HG03558 (cell line): ENCODE results near the gene CERCAM.

Experiments used
- ATAC-seq: cut with Tn5 transposase; IDR thresholded peaks from one replicate; pipeline ENCODE4 v1.9.1; 2021; ENCODE audit warnings: moderate number of reproducible peaks; ENCODE audit not compliant: unreplicated experiment; ENCODE audit errors: extremely low read depth

Gene CERCAM, protein sequence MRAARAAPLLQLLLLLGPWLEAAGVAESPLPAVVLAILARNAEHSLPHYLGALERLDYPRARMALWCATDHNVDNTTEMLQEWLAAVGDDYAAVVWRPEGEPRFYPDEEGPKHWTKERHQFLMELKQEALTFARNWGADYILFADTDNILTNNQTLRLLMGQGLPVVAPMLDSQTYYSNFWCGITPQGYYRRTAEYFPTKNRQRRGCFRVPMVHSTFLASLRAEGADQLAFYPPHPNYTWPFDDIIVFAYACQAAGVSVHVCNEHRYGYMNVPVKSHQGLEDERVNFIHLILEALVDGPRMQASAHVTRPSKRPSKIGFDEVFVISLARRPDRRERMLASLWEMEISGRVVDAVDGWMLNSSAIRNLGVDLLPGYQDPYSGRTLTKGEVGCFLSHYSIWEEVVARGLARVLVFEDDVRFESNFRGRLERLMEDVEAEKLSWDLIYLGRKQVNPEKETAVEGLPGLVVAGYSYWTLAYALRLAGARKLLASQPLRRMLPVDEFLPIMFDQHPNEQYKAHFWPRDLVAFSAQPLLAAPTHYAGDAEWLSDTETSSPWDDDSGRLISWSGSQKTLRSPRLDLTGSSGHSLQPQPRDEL

DNA sequence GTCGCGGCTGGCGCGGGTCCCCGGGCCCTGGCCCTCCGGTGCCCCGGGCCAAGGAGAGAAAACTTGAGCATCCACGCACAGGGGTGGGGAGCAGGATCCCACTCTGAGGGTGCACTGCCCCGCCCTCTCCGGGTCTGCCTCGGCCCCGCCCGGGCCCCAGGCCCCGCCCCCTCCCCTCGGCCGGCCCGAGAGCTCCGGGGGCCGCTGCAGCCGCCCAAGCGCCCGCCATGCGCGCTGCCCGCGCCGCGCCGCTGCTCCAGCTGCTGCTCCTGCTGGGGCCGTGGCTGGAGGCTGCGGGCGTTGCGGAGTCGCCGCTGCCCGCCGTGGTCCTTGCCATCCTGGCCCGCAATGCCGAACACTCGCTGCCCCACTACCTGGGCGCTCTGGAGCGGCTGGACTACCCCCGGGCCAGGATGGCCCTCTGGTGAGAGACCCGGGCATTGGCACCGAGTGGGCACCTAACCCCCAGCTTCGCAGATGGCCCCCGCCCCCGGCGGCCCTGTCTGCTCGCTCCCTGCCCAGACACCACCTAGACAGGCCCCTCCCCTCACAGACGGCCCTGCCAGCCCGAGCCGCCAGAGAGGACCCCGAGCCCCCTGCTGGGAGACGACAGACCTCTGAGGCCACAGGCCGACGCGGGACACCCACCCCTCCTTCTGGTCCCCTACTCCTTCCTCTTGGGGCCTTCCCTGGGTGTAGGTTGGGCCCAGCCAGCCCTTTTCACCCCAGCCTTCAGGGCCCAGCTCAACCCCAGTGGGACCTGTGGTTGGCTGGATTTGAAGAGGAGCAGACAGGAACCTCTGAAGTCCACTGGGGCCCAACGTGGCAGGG is at the start of gene CERCAM:
CERCAM (plus strand) TSS at position 207 of the 831 bp plus-strand sequence; CDS start at position 228, 21 bp downstream.
- ATAC-seq: no peak

DNA sequence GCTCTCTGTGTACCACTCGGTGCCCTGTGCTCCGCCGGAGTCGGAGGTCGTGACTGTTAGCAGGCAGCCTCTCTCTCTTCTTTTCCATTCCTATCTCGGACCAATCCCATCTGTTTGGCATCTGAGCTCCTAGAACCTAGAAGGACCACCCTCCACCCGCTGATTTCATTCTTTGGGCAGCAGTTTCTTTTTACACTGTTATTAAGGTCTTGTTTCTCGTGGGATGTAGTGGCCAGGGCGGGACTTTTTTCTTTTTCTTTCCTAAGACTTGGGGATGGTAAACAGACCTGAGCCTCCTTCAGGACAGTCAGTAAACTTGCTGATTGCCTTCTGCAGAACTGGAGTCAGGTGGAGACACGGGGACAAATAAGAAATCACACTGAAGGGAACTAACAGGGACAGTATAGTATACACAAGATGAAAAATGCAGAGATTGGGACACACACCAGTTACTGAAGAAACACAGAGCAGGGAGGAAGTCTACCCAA is 49.0 kb upstream of the CERCAM start:
- ATAC-seq: no peak

DNA sequence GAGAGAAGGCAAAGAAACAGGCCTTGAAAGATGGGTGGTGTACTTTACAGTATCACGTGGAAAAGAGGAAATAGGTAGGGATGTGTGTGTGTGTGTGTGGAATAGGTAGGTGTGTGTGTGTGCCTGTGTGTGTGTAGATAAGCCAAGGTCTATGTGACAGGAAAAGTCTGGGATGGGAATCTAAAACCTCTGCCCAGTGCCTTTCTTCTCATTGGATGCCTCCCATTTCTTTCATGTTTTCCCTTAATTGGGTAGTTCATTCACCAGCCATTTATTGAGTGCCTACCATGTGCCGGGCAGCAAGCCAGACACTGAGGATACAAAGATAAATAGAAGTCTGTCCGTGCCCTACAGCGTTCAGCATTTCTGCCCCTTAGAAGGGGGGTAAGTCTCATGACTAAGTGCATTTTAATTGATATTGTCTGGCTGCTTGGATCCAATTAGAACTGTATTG is 48.4 kb upstream of the CERCAM start:
- ATAC-seq: no peak

- no peak for ATAC-seq
Observed at GRCh38 chr9:128372784-128373183, 47.9 kb upstream of the CERCAM start.

DNA sequence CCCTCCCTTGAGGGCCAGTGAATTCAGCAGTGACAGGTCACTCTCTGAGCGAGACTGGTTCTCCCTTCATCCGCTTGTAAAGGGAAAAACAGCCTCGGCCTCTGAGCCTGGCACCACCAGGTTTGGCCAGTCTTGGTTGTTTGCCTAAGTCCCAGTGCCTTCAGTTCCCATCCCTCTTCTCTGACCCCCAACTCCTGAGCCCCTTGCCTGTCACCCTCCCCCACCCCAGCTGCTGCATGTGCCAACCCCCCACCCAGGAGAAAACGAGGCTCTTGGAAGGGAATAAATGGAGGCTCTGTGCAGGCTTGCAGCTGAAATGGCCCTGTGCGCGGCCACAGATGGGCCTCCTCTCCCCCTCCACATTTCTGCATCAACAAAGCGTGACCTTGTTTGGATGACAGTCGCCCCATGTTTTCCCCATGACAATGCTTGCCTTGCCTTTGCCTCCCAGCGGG is 46.4 kb upstream of the CERCAM start:
- no peak for ATAC-seq

DNA sequence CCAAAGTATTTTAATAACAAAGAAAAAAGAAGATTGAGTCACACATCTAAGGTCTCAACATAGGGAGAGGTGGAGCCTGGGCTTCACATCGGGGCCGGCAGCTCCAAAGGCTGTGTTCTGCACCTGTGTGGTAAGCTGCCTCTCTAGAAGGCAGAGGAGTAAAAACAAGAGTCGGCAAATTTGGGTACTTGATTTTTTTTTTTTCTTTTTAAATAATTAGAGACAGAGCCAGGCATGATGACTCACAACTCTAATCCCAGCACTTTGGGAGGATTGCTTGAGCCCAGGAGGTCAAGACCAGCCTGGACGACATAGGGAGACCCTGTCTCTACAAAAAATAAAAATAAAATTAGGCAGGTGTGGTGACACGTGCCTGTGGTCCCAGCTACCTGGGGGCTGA is 44.8 kb upstream of the CERCAM start:
- ATAC-seq: no peak

DNA sequence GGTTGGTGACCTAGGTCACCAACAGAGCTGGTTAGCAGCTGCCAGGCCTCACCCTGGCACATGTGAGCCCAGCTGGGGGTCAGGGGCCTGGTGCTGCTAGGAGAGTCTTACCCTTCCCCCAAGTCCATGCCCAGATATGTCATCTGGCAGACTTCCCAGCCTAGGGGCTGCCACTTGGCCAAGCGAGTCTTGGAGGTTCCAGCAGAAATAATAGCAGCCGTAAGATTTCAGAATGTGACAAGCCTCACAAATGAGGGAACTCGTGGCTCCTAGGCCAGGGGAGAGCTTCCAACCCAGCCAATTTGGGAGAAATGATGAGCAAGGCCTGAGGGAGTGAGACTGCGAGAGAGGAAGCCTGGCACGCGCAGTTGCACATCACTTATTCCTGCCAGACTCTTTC is 38.4 kb upstream of the CERCAM start:
- ATAC-seq: no peak

GRCh38 chr9:128383007-128383753 is 37.5 kb upstream of the CERCAM start:
- no peak for ATAC-seq

GRCh38 chr9:128383791-128384190 is 36.9 kb upstream of the CERCAM start:
- no peak for ATAC-seq

- no peak for ATAC-seq
Observed at GRCh38 chr9:128384801-128385495, 35.7 kb upstream of the CERCAM start.

DNA sequence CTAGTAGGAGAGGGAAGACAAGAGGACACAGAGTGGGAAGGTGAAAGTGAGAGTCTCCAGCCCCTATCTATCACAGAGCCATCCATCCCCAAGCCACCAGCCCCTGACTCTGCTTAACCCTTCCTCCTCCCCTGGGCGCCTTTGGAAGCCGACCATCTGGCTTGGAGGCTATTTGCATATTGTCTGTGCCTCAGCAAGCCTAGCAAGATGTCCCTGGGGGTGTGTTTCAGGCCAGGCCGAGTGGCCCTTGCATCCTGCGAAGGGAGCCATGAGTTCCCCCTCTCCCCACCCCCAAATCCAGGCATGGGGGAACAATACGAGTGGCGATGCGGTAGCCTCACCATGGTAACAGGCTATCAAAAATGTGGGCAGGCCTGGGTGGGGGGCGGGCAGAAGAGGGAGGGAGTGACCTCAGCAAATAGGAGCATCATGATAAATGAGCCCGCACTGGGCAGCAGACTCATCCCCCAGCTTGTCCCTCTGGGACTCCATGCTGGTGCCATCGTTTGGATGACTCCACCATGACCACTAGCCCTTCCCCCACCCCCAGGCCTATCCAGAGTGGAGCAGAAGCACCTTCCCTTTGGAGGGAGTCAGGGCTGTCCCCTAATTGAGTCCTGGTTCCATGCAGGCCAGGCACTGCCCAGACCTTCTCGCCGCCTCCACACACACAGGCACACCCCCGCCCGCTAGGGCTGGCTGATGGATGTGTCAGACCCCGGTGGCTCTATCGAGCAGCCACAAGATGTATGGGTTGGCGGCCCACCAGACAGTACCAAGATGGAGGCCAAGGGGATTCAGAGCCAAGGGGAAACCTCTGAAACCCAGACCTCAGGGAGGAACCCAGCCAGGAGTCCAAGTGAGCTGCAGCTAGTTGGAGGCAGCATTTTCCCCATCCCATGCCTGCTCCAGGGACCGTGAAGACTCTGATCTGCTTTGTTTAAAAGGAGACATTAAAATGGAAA is 34.9 kb upstream of the CERCAM start:
- no peak for ATAC-seq

DNA sequence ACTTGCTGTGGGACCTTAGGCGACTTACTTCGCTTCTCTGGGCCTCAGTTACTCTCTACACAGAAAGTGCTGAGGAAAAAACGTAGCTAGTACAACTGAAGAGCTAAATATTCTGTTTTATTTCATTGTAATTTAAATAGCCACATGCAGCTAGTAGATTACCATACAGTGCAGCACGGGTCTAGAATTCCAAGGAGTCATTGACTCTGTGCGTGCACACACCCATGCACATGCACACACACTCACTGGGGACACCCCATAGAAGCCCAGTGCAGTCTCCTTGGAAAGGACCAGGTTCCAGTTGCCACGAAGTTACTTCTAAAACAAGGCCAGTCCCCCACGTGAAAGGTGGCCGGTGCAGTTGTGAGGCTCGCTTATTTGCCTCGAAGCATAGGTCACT is 32.5 kb upstream of the CERCAM start:
- no peak for ATAC-seq

- ATAC-seq: no peak
Observed at GRCh38 chr9:128389395-128390149, 31.1 kb upstream of the CERCAM start.

DNA sequence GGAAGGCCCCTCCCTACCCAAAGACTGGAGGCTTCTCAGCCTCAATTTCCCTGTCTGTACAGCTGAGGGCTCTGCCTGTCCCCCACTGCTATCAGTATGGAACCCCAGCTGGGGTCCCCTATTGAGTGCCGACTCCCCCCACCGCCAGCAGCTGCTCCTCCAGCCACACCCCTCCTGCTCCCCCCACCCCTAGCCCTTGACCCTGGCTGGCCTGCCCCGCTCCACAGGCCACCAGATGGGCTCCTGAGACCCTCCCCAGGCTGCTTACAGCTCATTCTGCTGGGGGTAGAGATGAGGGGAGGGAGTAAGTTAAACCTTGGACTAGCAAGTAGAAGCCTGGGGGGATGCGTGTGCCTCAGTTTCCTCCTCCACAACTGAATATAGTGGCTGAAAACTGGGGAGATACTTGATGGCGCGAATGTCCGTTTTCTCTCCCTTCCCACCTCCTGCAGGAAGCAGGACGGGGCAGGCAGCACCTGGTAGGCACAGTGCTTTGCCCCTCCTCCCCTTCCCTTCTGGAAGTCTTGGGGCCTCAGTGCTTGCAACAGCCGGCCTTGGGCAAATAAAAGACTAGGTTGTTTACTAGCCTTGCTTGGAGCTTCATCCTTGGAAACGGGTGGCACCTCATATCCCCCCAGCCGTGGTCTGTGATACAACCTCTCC is 30.4 kb upstream of the CERCAM start:
- no peak for ATAC-seq

DNA sequence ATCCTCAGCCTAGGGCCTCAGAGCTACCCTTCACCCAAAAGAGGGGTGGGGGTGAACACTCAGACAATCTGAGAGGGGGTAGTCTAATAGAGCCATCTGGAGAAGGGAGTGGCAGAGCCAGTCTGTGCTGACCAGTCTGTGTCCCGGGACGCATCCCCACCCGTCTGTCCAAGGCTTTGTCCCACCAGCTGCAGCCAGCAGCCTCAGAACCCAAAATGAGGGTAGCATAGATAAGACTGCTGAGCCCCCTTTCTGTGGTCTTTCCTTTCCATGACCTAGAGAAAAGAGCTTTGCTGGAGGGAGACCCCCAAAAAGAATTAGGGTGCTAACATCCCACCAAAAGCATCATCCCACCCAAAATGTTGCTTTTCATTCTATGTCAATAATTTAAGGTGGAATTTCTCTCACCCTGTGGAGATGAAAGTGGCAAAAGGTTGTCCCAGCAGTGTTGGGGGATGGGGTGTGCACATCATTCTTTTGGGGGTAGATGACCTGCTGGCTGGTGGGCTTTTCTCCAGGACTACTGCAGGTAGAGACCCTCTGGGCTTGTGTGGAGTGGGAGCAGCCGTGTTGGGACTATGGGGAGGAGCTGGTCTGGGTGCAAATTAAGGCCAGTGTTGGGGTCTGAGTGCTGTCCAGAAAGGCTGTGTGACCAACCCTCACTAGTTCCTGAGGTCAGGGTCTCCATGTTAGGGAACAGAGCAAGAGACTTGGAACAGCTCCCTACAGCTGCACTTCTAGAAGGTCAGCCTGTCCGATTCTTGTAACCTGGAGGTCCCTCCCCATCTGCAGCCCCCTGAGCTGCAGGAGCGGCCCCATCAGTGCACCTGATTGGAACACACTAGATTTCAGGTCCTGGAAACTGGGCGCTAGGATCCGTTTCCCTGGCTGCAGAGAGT is 29.6 kb upstream of the CERCAM start:
- ATAC-seq: no peak

GRCh38 chr9:128391956-128392301 is 28.7 kb upstream of the CERCAM start:
- ATAC-seq: no peak
